NCI-H226 (cell line): Measurements from ENCODE around the gene ANKRD16.
"Not testable (repeated sequence)": the region's sequence is repeated elsewhere in the genome, so short reads cannot be mapped to it uniquely, and the experiment has no call there.

Experiments
- DNase-seq: peaks from one replicate; pipeline ENCODE4 v3.0.0-alpha.2; 2015

ANKRD16 gene

GRCh38 chr10:5902511-5903274 lies 13.0 kb upstream of the ANKRD16 start:
- no peak for DNase-seq

GRCh38 chr10:5900247-5900646 lies 10.6 kb upstream of the ANKRD16 start:
- no peak for DNase-seq

DNA sequence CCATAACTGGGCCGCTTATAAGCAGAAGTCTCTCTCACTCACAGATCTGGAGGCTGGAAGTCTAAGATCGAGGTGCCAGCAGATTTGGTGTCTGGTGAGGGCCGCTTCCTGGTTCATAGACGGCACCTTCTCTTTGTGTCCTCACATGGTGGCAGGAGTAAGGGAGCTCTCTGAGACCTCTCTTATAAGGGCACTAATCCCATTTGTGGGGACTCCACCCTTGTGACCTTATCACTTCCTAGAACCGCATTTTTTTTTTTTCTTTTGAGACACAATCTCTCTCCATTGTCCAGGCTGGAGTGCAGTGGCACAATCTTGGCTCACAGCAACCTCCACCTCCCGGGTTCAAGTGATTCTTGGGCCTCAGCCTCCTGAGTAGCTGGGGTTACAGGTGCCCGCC lies 8.5 kb upstream of the ANKRD16 start:
- DNase-seq = no peak

DNA sequence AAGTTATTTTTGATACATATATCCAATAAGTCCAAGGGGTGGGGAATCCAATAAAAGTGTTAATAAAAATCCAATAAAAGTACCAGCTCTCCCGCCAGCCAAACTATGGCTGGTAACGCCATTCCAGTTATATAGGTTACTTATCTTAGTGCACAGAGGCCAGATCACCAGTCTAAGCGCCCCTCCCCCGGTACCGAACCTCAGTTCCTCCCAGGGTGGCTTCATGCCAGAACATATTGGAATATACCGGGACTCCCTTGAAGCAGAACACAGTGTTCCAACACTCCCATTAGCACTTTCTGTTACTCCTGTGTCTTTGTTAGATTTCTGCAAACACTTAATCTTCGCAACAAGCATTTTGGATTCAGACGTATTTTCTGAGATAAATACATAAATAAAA lies 7.8 kb upstream of the ANKRD16 start:
- DNase-seq = no peak

DNA sequence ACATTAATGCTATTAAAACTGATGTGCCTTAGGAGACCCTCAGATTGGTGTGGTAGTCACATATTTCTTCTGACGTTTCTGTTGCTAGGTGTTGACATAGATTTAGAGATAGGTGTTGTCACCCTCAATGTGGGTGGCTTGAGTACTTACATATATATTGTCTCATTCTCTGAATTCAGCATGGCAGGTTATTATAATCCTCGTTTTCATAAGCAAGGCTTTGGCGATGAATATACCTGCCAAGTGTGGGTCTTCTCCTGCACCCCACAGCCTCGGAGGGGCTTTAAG lies 7.3 kb upstream of the ANKRD16 start:
- DNase-seq = no peak

- DNase-seq = no peak
Observed at GRCh38 chr10:5896208-5897052, 6.7 kb upstream of the ANKRD16 start.

- DNase-seq = no peak
Observed at GRCh38 chr10:5895804-5896203, 6.1 kb upstream of the ANKRD16 start.

- no peak for DNase-seq
Observed at GRCh38 chr10:5895365-5895764, 5.7 kb upstream of the ANKRD16 start.

GRCh38 chr10:5894873-5895272 lies 5.2 kb upstream of the ANKRD16 start:
- no peak for DNase-seq

DNA sequence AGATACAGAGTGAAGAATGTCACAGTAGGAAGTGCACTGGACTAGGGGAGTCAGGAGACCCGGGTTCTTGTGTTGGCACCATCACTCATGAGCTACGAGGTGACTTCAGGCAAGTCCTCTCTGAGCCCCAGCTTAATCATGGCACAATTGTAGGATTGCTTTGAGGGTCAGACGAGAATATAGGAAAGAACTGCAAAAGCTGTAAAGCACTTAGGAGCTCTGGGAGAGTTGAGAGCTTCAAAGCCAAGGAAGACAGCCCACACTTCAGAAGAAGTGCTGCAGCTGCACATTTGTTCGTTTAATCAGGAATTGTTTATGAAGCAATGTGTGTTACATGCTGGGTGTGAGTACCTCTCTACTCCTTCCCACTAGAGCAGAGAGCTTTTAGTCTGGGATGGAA lies 4.7 kb upstream of the ANKRD16 start:
- no peak for DNase-seq

DNA sequence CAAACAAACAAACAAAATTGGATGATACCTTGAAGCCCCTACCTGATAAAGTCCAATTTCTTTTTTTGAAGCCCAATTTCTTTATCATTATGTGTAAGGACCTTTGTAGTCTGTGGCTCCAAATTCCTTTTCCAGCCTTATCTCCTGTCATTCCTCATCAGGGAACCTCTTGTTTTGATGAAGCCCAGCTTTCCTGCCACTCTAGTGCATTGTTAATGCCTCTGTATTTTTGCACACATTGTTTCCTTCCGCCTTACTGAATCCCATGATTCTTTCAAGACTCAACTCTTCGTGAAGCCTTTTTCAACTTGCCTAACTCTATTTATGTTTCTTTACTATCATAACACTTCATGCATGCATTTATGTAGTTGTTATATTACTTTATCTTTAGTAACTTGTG lies 3.6 kb upstream of the ANKRD16 start:
- DNase-seq = no peak

- no peak for DNase-seq
Observed at GRCh38 chr10:5892007-5892406, 2.3 kb upstream of the ANKRD16 start.

DNA sequence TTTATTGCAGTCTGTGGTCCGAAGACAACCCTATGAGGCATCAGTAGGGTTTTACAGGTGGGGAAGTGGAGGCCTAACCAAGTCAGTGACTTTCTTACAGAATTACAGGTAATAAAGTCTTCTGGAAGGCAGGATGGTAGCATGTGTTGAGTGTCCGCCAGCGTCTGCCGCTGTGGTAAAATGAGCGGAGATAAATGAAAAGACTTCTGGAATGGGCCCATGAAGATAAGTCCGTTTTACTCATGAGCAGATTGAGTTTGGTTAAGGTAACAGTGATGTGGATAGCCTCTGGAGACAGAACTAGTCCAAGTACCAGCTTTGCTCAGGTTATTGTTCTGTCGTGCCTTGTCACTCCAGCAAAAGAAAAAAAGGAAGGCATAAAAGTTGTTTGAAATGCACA lies 1.3 kb upstream of the ANKRD16 start:
- no peak for DNase-seq

DNA sequence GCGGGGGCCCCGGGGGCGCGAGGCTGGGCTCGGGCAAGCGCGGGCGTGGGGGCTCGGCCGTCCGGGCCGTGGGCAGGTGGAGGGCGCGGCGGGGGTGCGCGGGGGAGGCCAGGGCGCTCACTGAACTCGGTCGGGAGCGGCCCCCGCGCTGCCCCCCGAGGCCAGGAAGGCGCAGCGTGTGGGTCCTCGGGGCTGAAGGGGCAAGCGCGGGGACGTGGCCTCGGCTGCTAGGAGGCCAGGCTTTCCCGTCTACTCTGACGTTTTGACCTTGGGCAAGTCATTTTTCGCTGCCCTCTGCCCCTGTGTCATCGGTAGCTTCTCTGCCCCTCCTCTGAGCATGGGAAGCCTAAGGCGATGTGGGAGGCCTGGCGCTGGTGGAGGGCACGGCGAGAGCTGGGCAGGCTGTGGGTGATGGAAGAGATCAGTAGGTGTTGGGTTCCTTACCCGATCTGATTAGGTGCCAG lies 791 bp upstream of the ANKRD16 start:
- no peak for DNase-seq

- no peak for DNase-seq
Observed at GRCh38 chr10:5888843-5889623, 660 bp downstream of the ANKRD16 start.

GRCh38 chr10:5888351-5888750 lies 1.3 kb downstream of the ANKRD16 start:
- DNase-seq = no peak

GRCh38 chr10:5887641-5888040 lies 2.1 kb downstream of the ANKRD16 start:
- no peak for DNase-seq

DNA sequence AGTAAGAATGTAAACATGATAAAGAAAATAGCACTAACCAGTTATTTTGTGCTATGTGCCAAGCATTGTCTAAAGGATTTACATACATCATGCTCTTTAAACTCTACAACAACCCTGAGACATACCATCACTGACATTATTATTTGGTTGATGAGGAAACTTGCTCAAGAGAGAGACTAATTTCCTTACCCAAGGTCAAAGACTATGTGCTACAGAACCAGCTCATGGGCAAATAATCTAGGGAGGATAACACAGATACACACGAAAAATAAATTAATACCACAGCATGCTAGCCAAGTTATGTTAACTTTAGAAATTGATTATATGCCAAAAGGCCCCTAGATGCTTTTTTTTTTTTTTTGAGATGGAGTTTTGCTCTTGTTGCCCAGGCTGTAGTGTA lies 2.7 kb downstream of the ANKRD16 start:
- no peak for DNase-seq

DNA sequence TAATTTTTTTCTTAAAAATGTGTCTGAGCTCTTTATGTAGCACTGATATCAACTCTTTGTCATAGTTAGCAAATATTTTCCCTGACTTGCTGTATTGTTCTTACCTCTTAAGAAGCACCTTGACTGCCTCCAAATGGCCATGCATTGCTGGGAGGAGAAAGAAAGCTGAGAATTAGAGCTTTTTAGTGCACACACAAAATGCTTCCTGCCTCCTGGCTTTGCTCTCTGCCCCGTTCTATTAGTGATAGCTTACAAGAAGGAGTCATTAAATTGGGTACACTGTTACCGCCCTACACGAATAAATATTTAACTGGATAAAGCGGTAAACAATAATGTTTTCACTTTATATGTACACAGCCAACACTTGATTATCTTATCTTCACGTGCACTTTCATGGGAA lies 4.1 kb downstream of the ANKRD16 start:
- DNase-seq = no peak

DNA sequence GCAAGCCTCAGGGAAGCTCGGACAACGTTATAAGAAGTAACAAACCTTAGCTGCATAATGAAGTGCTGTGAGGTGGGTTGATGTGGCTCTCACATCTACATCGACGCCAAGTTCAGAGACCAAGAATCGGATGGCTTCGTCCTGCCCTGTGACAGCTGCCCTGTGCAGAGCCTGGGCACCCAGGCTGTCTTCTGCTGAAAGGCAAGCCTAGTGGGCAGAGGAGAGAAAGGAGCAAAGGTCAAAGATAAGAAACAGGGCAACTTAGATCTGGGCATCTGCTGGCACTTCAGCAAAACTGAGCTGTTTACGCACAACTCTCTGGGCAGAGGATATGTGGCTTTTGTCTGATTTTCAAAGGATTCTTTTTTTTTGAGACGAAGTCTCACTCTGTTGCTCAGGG lies 6.7 kb downstream of the ANKRD16 start:
- DNase-seq = no peak

DNA sequence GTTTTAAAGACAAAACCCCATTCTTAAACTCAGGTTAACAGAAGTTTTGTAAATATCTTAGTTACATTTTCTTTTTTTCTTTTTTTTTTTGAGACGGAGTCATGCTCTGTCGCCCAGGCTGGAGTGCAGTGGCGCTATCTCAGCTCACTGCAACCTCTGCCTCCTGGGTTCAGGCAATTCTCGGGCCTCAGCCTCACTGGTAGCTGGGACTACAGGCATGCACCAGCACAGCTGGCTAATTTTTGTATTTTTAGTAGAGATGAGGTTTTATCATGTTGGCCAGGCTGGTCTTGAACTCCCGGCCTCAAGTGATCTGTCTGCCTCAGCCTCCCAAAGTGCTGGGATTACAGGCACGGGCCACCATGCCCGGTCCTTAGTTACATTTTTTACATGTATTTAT lies 12.7 kb downstream of the ANKRD16 start:
- DNase-seq = not testable (repeated sequence)

DNA sequence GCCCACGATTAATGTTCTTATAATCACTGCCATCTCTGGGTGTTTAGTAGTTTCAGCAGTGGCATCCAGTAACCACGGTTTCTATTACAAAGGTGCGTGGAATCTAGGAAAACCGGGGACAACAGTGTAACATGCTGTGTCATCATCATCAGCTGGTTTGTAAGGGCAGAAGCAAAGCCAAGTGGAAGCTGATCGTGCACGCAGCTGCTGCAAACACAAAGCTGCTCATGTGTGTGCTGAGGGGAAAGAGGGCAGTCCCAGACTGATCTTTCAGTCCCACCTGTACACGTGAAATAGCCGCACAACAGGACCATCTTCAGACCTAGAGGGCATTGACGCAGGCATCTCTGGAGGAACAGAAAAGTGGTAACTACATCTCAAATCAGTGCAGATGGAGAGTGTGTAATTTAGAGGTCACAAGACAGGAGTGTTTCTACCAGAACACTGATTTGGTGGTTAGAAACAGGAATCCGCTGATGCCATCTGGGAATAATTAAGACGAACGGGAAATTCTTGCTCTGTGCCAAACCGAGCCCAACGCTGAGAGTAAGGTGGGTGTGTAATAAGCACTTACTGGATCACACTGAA lies 13.4 kb downstream of the ANKRD16 start:
- DNase-seq = no peak

DNA sequence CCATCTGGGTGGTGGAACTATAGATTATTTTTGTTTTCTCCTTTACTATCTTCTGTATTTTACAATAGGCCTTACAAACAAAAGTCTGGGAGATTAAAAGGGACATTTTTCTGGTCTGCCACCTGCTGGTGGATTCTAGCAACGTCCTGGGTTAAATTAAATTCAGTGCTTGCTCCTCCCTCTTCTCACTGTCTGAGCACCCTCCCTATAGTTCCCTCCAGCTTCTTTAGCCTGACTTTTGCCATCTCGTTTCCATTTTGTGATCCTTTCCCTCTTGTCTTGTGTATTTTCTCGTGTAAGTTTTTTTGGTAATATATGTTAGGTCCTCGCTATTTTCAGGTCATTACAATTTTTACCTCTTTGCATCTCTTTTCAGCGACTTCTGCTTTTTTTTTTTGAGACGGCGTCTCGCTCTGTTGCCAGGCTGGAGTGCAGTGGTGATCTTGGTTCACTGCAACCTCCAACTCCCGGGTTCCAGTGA lies 16.1 kb downstream of the ANKRD16 start:
- peak; percentile 18 for DNase-seq
